GM12873 (cell line): Measurements from ENCODE around the gene CALCR.
A peak's percentile ranks its signal among the peaks of the same experiment; 100 is the strongest.

Experiments used
- TF ChIP-seq, protein P1 (sequence below): IDR thresholded peaks from 2 replicates; pipeline ENCODE4 v1.5.1; 2012; ENCODE audit warnings: low read depth, mild to moderate bottlenecking, moderate library complexity, low read length, control low read depth; ENCODE audit not compliant: insufficient read depth; ENCODE audit errors: missing control alignments

The CALCR gene

GRCh38 chr7:93551063-93551895, 23.2 kb downstream of the CALCR start:
- TF ChIP-seq, protein P1, sequence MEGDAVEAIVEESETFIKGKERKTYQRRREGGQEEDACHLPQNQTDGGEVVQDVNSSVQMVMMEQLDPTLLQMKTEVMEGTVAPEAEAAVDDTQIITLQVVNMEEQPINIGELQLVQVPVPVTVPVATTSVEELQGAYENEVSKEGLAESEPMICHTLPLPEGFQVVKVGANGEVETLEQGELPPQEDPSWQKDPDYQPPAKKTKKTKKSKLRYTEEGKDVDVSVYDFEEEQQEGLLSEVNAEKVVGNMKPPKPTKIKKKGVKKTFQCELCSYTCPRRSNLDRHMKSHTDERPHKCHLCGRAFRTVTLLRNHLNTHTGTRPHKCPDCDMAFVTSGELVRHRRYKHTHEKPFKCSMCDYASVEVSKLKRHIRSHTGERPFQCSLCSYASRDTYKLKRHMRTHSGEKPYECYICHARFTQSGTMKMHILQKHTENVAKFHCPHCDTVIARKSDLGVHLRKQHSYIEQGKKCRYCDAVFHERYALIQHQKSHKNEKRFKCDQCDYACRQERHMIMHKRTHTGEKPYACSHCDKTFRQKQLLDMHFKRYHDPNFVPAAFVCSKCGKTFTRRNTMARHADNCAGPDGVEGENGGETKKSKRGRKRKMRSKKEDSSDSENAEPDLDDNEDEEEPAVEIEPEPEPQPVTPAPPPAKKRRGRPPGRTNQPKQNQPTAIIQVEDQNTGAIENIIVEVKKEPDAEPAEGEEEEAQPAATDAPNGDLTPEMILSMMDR: peak; percentile 57

GRCh38 chr7:93547716-93548115, 26.8 kb downstream of the CALCR start:
- TF ChIP-seq, protein P1: no peak

GRCh38 chr7:93544691-93545090, 29.8 kb downstream of the CALCR start:
- TF ChIP-seq, protein P1: no peak

GRCh38 chr7:93538061-93538460, 36.5 kb downstream of the CALCR start:
- TF ChIP-seq, protein P1: no peak

DNA sequence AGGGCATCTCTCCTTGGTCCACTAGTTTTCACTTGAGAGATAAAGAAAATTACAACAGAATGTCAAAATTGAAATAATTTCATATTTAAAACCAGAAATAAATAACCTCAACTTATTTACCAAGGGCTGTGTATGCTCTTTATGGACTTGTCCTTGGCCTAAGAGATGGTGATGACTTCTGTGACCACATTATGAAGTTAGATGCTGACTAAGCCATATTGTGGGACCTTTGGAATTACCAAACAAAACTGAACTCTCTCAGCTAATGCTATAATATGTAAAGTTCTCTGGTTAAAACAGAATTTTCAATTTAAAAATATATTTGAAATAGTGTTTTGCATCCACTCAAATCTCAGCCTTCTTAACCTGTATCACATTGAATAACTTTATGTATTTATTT, 38.9 kb downstream of the CALCR start:
- TF ChIP-seq, protein P1: no peak

DNA sequence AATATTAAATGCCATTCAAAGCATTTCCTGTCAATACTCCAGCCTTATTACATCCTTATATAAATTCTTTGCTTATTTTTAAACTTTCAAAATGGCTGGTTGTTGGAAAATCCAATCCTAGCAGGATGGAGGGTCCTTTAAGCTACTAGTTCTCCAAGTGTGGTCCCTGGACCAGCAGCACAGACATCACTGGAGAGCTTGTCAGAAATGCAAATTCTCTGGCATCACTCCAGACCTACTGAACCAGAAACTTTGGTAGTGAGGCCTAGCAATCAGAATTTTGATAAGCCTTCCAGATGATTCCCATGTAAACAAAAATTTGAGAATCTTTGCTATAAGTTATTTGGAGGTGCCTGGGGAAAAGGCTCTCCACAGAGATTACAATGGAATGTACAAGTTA, 43.8 kb downstream of the CALCR start:
- TF ChIP-seq, protein P1: no peak

DNA sequence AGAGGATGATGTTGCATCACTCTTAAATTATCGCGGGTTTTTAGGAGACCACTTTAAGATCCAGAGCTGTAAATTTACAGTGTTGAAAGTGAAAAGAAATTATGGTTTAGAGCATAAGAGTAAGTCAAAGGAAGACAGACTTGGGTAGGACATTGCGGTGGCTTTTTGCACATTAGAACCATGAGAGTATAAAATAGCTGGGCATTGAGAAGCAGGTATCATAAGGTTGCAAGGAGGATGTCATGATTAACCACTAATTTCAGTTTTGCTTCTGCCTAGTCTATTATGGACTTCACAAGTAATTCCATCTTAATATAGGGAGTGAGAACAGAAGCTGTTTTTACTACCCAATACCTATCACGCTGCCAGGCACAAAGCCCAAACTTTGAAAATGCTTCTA, 57.7 kb downstream of the CALCR start:
- TF ChIP-seq, protein P1: no peak
